OCI-LY1 (cell line): ENCODE measurements around the gene IDNK.

Experiments used
- H2AFZ ChIP-seq: fragments of 200-600 bp; sonication (generic), shearing (Covaris generic); 2 replicates; pipeline ENCODE4 v1.6.0; 2014; ENCODE audit warnings: antibody characterized with exemption, mild to moderate bottlenecking, low read length
- H3F3A ChIP-seq: fragments of 200-600 bp; sonication (generic), shearing (Covaris generic); 2 replicates; pipeline ENCODE4 v1.6.0; 2014; ENCODE audit warnings: mild to moderate bottlenecking, antibody characterized with exemption, low read length, moderate library complexity; ENCODE audit not compliant: insufficient read depth
- H3K27ac ChIP-seq: fragments of 200-600 bp; sonication (generic); 2 replicates; pipeline ENCODE4 v1.5.1; 2014; ENCODE audit warnings: low read length, mixed run types, mild to moderate bottlenecking, low read depth; ENCODE audit not compliant: poor library complexity, severe bottlenecking
- H3K27me3 ChIP-seq: fragments of 200-600 bp; sonication (generic); 2 replicates; pipeline ENCODE4 v1.6.0; 2014; ENCODE audit warnings: antibody characterized with exemption, mild to moderate bottlenecking, low read length, moderate library complexity; ENCODE audit not compliant: insufficient read depth
- H3K36me3 ChIP-seq: fragments of 200-600 bp; sonication (generic); 2 replicates; pipeline ENCODE4 v1.6.1; 2014; ENCODE audit warnings: mild to moderate bottlenecking, antibody characterized with exemption, low read length, moderate library complexity, mixed read lengths; ENCODE audit not compliant: insufficient read depth
- H3K4me1 ChIP-seq: fragments of 200-600 bp; sonication (generic); 2 replicates; pipeline ENCODE4 v1.5.1; 2014; ENCODE audit warnings: mild to moderate bottlenecking, low read length, moderate library complexity; ENCODE audit not compliant: insufficient read depth, severe bottlenecking
- H3K4me2 ChIP-seq: fragments of 200-600 bp; sonication (generic), shearing (Covaris generic); 2 replicates; pipeline ENCODE4 v1.6.1; 2014; ENCODE audit warnings: low read length
- H3K4me3 ChIP-seq: fragments of 200-600 bp; sonication (generic); 2 replicates; pipeline ENCODE4 v1.5.1; 2014; ENCODE audit warnings: low read length, low read depth, mild to moderate bottlenecking, mixed read lengths; ENCODE audit not compliant: poor library complexity, severe bottlenecking
- H3K79me2 ChIP-seq: fragments of 200-600 bp; shearing (Covaris generic); 2 replicates; pipeline ENCODE4 v1.6.1; 2016; ENCODE audit warnings: mixed run types, low read length, mixed read lengths; ENCODE audit not compliant: insufficient read depth
- H3K9ac ChIP-seq: fragments of 200-600 bp; sonication (generic), shearing (Covaris generic); 2 replicates; pipeline ENCODE4 v1.6.1; 2014; ENCODE audit warnings: mild to moderate bottlenecking, low read length, mixed read lengths
- H3K9me2 ChIP-seq: fragments of 200-600 bp; sonication (generic), shearing (Covaris generic); 2 replicates; pipeline ENCODE4 v1.6.1; 2014; ENCODE audit warnings: low read depth, mild to moderate bottlenecking, low read length, mixed read lengths
- H3K9me3 ChIP-seq: fragments of 200-600 bp; shearing (Covaris generic); 2 replicates; pipeline ENCODE4 v1.6.1; 2014; ENCODE audit warnings: low read length, mixed read lengths
- H4K20me1 ChIP-seq: fragments of 200-600 bp; sonication (generic), shearing (Covaris generic); 2 replicates; pipeline ENCODE4 v1.6.0; 2016; ENCODE audit warnings: mild to moderate bottlenecking, low read length; ENCODE audit not compliant: insufficient read depth
- CTCF ChIP-seq: fragments of 200-600 bp; sonication (generic), shearing (Covaris generic); IDR thresholded peaks from 2 replicates; pipeline ENCODE4 v1.5.1; 2017; ENCODE audit warnings: mild to moderate bottlenecking, antibody characterized with exemption, low read length, moderate library complexity, mixed read lengths
- EZH2 ChIP-seq: fragments of 200-600 bp; sonication (generic), shearing (Covaris generic); IDR thresholded peaks from 2 replicates; pipeline ENCODE4 v1.8.0; 2017; ENCODE audit warnings: borderline replicate concordance, mixed run types, mild to moderate bottlenecking, antibody characterized with exemption, low read length, moderate library complexity, mixed read lengths

The IDNK gene

GRCh38 chr9:83625178-83625577, 2.2 kb downstream of the IDNK start:
- H3K9ac ChIP-seq, result no peak overlapping the region
- H2AFZ ChIP-seq, result no peak overlapping the region
- H3K27me3 ChIP-seq, result no peaks in the 10 kb centered on the region
- peaks cover 22% of the 10 kb centered on the region; the same call in 1 of the 2 replicates for H3K36me3 ChIP-seq
- TF ChIP-seq CTCF, result no peak
- no peak for TF ChIP-seq EZH2
- no peak overlapping the region for H3K27ac ChIP-seq
- no peaks in the 10 kb centered on the region for H3K79me2 ChIP-seq
- no peaks in the 10 kb centered on the region for H3K9me3 ChIP-seq
- no peaks in the 10 kb centered on the region for H3K9me2 ChIP-seq
- H3K4me1 ChIP-seq, result peaks cover 21% of the 10 kb centered on the region
- H3K4me3 ChIP-seq, result no peak overlapping the region
- no peak overlapping the region for H3K4me2 ChIP-seq
- H3F3A ChIP-seq, result no peaks in the 10 kb centered on the region
- no peaks in the 10 kb centered on the region for H4K20me1 ChIP-seq

GRCh38 chr9:83628540-83628939, 5.6 kb downstream of the IDNK start:
- H3K4me2 ChIP-seq, result no peak overlapping the region
- peaks cover 10% of the 10 kb centered on the region for H3K4me1 ChIP-seq

GRCh38 chr9:83629433-83630104, 6.6 kb downstream of the IDNK start:
- Histone ChIP-seq H3K4me1 (no peaks in the 10 kb centered on the region), H3K9me3 (no peaks in the 10 kb centered on the region), H3K36me3 (peaks cover 22% of the 10 kb centered on the region; the same call in 1 of the 2 replicates), H3K27me3 (no peaks in the 10 kb centered on the region), H2AFZ (no peak overlapping the region), H3K27ac (no peak overlapping the region), H4K20me1 (no peaks in the 10 kb centered on the region), H3K4me2 (no peak overlapping the region), H3K9me2 (no peaks in the 10 kb centered on the region), H3K79me2 (no peaks in the 10 kb centered on the region), H3K4me3 (no peak overlapping the region), H3F3A (no peaks in the 10 kb centered on the region), H3K9ac (no peak overlapping the region)
- TF ChIP-seq CTCF (no peak), EZH2 (no peak)

More at GRCh38 chr9:83628540-83628939, 5.6 kb downstream of the IDNK start:
- Histone ChIP-seq H3K36me3 (peaks cover 22% of the 10 kb centered on the region; the same call in 1 of the 2 replicates), H3K9ac (no peak overlapping the region), H3F3A (no peaks in the 10 kb centered on the region), H3K4me3 (no peak overlapping the region), H3K27ac (no peak overlapping the region), H3K9me3 (no peaks in the 10 kb centered on the region), H2AFZ (no peak overlapping the region), H4K20me1 (no peaks in the 10 kb centered on the region), H3K27me3 (no peaks in the 10 kb centered on the region), H3K9me2 (no peaks in the 10 kb centered on the region), H3K79me2 (no peaks in the 10 kb centered on the region)
- TF ChIP-seq CTCF (no peak), EZH2 (no peak)
